Measurements from ENCODE around the gene MAN1C1.

The MAN1C1 gene

DNA sequence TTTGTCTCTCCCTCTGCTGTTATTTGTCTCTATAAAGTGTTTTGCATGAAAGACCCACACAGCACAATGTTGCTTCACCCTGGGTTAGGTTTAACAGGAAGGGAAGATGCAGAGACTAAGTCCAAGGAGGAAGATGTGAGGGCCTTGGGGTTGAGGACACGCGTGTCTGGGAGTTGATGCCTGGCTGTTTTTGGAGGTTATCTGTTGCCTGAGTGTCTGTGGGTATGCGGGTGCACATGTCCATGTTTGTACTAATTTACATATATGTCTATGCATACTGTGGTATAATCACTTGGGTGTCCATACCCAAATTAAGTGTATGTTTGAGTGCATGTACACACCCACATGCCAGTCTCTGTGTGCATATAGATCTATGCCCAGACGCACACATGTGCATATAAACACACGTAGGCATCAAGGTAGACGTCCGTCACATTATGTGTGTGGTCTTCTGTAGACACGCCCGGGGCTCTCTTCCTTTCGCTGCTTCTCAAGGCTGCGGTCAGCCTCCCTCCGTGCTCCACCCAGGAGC is 962 bp upstream of the MAN1C1 start:
- no peak for DNase-seq (ENCODE audit: low spot score)
- peak overlapping the region; percentile 82 for H3K4me3 ChIP-seq
- TF ChIP-seq, protein P1, sequence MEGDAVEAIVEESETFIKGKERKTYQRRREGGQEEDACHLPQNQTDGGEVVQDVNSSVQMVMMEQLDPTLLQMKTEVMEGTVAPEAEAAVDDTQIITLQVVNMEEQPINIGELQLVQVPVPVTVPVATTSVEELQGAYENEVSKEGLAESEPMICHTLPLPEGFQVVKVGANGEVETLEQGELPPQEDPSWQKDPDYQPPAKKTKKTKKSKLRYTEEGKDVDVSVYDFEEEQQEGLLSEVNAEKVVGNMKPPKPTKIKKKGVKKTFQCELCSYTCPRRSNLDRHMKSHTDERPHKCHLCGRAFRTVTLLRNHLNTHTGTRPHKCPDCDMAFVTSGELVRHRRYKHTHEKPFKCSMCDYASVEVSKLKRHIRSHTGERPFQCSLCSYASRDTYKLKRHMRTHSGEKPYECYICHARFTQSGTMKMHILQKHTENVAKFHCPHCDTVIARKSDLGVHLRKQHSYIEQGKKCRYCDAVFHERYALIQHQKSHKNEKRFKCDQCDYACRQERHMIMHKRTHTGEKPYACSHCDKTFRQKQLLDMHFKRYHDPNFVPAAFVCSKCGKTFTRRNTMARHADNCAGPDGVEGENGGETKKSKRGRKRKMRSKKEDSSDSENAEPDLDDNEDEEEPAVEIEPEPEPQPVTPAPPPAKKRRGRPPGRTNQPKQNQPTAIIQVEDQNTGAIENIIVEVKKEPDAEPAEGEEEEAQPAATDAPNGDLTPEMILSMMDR (IDR thresholded peaks at IDR 0.05): no peak
- H3K27ac ChIP-seq: peak overlapping the region; percentile 85 to 93

DNA sequence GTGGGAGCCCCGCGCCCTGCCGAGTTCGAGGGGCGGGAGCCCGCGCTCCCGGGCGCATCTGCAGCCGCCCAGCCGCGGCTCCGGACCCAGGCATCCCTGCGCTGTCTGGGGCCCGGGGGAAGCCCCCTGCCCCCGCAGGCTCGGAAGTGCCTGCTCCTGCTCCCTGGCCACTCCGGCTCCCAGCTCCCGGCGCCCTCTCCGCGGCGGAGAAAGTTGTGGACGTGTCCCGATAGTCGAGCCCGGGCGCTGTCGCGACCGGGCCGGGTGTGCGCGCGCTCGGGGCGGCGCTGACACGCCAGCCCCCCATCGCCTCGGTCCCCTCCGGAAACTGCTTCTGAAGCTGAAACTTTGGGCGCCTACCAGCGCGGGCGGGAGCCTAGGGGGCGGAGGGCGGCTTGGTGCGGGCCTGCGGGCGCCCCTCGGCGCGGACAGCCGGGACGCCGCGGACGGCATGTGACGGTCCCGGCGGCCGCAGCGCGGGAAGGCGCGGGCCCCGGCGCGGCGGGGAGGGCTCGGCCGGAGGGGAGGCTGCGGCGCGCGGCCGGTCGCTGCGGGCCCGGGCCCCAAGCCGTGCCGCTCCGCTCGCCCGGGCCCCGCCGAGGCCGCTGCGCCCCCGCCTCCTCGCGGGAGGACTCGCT is 515 bp downstream of the MAN1C1 start:
- no peak for DNase-seq (ENCODE audit: low spot score)
- H3K4me3 ChIP-seq: peak overlapping the region; percentile 82
- TF ChIP-seq, protein P1 (IDR thresholded peaks at IDR 0.05): no peak
- peak overlapping the region; percentile 35 to 93 for H3K27ac ChIP-seq

DNA sequence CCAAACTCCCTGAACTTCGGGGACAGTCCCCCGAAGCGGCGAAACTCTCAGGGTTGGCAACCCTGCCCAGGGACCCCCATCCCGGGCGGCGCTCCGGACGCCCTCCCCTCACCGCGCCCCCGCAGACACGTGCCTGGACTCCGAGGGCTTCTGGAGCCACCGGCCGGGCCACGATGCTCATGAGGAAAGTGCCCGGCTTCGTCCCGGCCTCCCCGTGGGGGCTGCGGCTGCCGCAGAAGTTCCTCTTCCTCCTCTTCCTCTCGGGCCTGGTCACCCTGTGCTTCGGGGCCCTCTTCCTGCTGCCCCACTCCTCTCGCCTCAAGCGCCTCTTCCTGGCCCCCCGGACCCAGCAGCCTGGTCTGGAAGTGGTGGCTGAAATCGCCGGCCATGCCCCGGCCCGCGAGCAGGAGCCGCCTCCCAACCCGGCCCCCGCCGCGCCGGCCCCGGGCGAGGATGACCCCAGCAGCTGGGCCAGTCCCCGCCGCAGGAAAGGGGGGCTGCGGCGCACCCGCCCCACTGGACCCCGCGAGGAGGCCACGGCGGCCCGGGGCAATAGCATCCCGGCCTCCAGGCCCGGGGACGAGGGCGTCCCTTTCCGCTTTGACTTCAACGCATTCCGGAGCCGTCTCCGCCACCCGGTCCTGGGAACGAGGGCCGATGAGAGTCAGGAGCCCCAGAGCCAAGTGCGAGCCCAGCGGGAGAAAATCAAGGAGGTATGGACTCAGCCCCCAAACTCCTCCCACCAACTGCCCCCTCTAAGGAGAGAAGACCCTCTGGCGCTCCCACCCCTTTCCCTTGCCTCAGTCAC is 1.2 kb downstream of the MAN1C1 start:
- DNase-seq (ENCODE audit: low spot score): no peak
- H3K27ac ChIP-seq: peak overlapping the region; percentile 35 to 93
- TF ChIP-seq, protein P1 (IDR thresholded peaks at IDR 0.05): no peak
- peak overlapping the region; percentile 82 for H3K4me3 ChIP-seq

DNA sequence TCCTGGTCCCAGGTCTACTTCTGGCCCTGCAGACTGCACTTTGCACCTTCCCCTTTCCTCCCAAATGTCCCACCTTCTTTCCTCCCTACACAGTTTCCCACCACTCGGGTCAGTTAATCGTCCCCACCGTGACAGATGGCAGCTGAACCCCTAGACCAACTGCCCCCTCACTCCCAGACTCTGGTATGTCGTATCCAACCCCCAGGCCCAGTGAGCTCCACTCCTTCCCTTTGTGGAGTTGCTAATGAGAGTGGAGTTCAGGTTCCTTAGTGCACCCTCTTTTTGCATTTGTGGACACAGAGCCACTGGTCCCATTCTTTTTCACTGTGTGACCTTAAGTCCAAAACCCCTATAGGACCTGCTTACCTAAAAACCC is 1.8 kb downstream of the MAN1C1 start:
- no peak for DNase-seq (ENCODE audit: low spot score)
- H3K27ac ChIP-seq: peak overlapping the region; percentile 35 to 93
- H3K4me3 ChIP-seq: peak overlapping the region; percentile 82
- TF ChIP-seq, protein P1 (IDR thresholded peaks at IDR 0.05): no peak

DNA sequence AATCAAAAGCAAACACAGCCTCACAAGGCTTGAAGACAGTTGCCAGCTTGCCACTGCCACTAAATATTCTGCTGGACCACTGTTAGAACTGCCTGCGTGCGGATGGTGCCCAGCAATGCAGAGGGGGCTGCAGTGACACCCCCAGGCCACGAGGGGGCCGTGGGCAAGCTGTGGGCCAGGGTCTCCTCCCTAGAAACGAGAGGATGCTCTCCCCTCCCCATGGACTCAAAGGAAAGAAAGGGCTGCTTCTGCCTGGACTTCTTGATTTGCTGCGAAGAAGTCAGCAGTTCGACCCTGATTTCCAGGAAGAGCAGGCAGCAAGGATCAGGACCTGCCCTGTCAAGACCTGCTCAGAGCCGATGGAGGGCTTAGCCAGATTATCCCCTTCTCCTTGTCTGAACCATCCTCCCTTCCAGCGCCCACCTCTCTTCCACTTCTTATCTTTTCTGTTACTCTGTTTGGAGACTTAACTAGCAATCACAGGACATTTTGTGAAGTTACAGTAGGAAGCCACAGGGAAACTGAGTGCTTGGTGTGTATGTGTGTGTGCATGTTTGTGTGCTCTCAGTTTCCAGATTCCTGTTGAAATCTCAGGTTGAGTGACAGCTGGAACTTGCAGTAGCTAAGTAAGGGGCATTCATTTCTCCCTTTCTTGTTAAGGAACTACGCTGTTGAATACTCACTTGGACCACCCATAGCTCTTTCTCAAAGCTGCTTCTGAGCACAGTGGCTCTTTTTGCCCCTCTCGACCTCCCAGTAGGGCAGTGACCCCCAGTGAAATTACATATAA is 2.7 kb downstream of the MAN1C1 start:
- DNase-seq (ENCODE audit: low spot score): no peak
- TF ChIP-seq, protein P1 (IDR thresholded peaks at IDR 0.05): peak; percentile 40
- peak overlapping the region; percentile 82 for H3K4me3 ChIP-seq
- peak overlapping the region in 1 of 2 donors; percentile 46 for H3K27ac ChIP-seq

DNA sequence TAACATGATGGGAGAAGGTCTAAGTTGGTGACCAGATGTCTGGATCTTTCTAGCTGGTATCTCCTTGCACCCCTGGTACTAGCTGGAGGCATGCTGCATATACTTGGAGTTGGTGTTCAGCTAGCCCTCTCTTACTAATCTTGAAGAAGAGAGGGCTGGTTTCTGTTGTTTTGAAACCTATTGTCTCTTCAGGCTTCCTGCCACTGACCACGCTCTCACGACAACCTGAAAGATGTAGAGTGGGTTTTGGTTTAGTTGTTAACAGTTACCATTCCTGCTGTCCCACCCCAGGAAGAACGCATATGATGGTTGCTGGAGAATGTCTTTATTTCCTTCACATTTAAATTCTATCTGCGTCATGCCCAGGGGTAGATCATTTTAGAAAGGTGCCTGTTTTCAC is 3.6 kb downstream of the MAN1C1 start:
- no peak for DNase-seq (ENCODE audit: low spot score)
- peak overlapping the region; percentile 82 for H3K4me3 ChIP-seq
- no peak overlapping the region for H3K27ac ChIP-seq
- TF ChIP-seq, protein P1 (IDR thresholded peaks at IDR 0.05): no peak

Data from coronary artery (tissue), 2 donors.